ENCODE measurements around the gene SLC2A9.

SLC2A9 gene

GRCh38 chr4:10022346-10023049 is 1.2 kb upstream of the SLC2A9 start:
- intact Hi-C loops (cut with DNase I): no loop called here
- no peak for DNase-seq

- no peak for DNase-seq
- intact Hi-C loops (cut with DNase I): no loop called here
Measured at GRCh38 chr4:10021653-10022023, 341 bp upstream of the SLC2A9 start.

GRCh38 chr4:10020106-10020505 is 1.2 kb downstream of the SLC2A9 start:
- intact Hi-C loops (cut with DNase I): no loop called here
- no peak for DNase-seq

GRCh38 chr4:10019521-10020051 is 1.7 kb downstream of the SLC2A9 start:
- DNase-seq: no peak
- intact Hi-C loops (cut with DNase I): loop anchor here (2.0 to 5.0 kb wide), 2 partner anchors 98 to 317 kb away; partner anchors contain the start of gene WDR1

- intact Hi-C loops (cut with DNase I): loop anchor here (1.0 to 5.0 kb wide), 4 partner anchors 44 to 316 kb away; partner anchors contain the start of gene WDR1
- DNase-seq: peak; percentile 81 to 99 (median 93)
Measured at GRCh38 chr4:10018818-10019461, 2.4 kb downstream of the SLC2A9 start.

GRCh38 chr4:10017037-10017893 is 4.0 kb downstream of the SLC2A9 start:
- DNase-seq: no peak
- intact Hi-C loops (cut with DNase I): loop anchor here (5.0 kb wide), 1 partner anchor 100 kb away; the partner anchor contains the start of gene WDR1

- no peak for DNase-seq
- intact Hi-C loops (cut with DNase I): loop anchor here (5.0 kb wide), 1 partner anchor 101 kb away; the partner anchor contains the start of gene WDR1
Measured at GRCh38 chr4:10016169-10016568, 5.1 kb downstream of the SLC2A9 start.

GRCh38 chr4:10015140-10015753 is 6.0 kb downstream of the SLC2A9 start:
- intact Hi-C loops (cut with DNase I): loop anchor here (5.0 kb wide), 1 partner anchor 102 kb away; the partner anchor contains the start of gene WDR1
- DNase-seq: peak in 7 of 10 donors; percentile 33 to 93 (median 65)

- intact Hi-C loops (cut with DNase I): loop anchor here (1.0 kb wide), 1 partner anchor 250 kb away; no protein-coding TSS in a partner anchor
- DNase-seq: peak in 3 of 10 donors; percentile 37 to 88 (median 59)
Measured at GRCh38 chr4:10013722-10014121, 7.6 kb downstream of the SLC2A9 start.

GRCh38 chr4:10011885-10012284 is 9.4 kb downstream of the SLC2A9 start:
- intact Hi-C loops (cut with DNase I): no loop called here

GRCh38 chr4:10011277-10011676 is 10.0 kb downstream of the SLC2A9 start:
- intact Hi-C loops (cut with DNase I): no loop called here
- DNase-seq: no peak

More at GRCh38 chr4:10011885-10012284, 9.4 kb downstream of the SLC2A9 start:
- DNase-seq: no peak

GRCh38 chr4:10009861-10010500 is 11.3 kb downstream of the SLC2A9 start:
- DNase-seq: no peak
- intact Hi-C loops (cut with DNase I): no loop called here

GRCh38 chr4:10008609-10009005 is 12.7 kb downstream of the SLC2A9 start:
- intact Hi-C loops (cut with DNase I): no loop called here
- no peak for DNase-seq

- intact Hi-C loops (cut with DNase I): no loop called here
- no peak for DNase-seq
Measured at GRCh38 chr4:10007793-10008608, 13.3 kb downstream of the SLC2A9 start.

- intact Hi-C loops (cut with DNase I): no loop called here
- DNase-seq: no peak
Measured at GRCh38 chr4:10007436-10007740, 13.9 kb downstream of the SLC2A9 start.

- intact Hi-C loops (cut with DNase I): no loop called here
- no peak for DNase-seq
Measured at GRCh38 chr4:10006601-10007435, 14.5 kb downstream of the SLC2A9 start.

GRCh38 chr4:10006231-10006600 is 15.1 kb downstream of the SLC2A9 start:
- intact Hi-C loops (cut with DNase I): no loop called here
- no peak for DNase-seq

GRCh38 chr4:10005632-10006031 is 15.7 kb downstream of the SLC2A9 start:
- DNase-seq: no peak
- intact Hi-C loops (cut with DNase I): no loop called here
